Stomach (tissue), 9 donors: ENCODE results near the gene VPS13D. TPM values are rescaled to one million over a fixed set of nuclear protein-coding genes. Genes with fewer than 3 reads are reported as not detected.

Source experiments
- DNase-seq, 2 donors: peaks; one replicate each; pipeline versions ENCODE4 v3.0.0 to v3.0.0-alpha.2; 2013 to 2019
- H3K27ac ChIP-seq, 5 donors: fragments of 200-600 bp in 4 of 5; sonication (generic) in 4 of 5; one replicate each; pipeline ENCODE4 v1.5.1; 2013 to 2019; ENCODE audit warnings: mild to moderate bottlenecking in 1 of 5, moderate library complexity in 1 of 5
- H3K27me3 ChIP-seq, 3 donors: fragments of 200-600 bp; sonication (generic); one replicate each; pipeline ENCODE4 v1.5.1; 2017 to 2019; ENCODE audit warnings: mixed run types in 1 of 3
- H3K36me3 ChIP-seq, 4 donors: fragments of 200-600 bp; sonication (generic); 1 replicate in 3 of 4; 2 replicates in 1 of 4; pipeline ENCODE4 v1.5.1; 2016 to 2019
- H3K4me1 ChIP-seq, 4 donors: fragments of 200-600 bp; sonication (generic); one replicate each; pipeline ENCODE4 v1.5.1; 2016 to 2019
- H3K4me3 ChIP-seq, 4 donors: fragments of 200-600 bp; sonication (generic) in 3 of 4; one replicate each; pipeline ENCODE4 v1.5.1; 2016 to 2019; ENCODE audit warnings: mild to moderate bottlenecking in 1 of 4
- H3K9me3 ChIP-seq, 4 donors: fragments of 200-600 bp; sonication (generic); one replicate each; pipeline ENCODE4 v1.5.1; 2016 to 2019
- EP300 ChIP-seq: sonication (generic); formaldehyde crosslinking; IDR thresholded peaks from one replicate; pipeline ENCODE4 v1.6.1; 2017; ENCODE audit warnings: antibody characterized with exemption
- POLR2A ChIP-seq, 4 donors: fragments of 450-650 bp; IDR thresholded peaks; one replicate each; pipeline ENCODE4 v1.6.1; 2016; ENCODE audit warnings: antibody characterized with exemption in 4 of 4, control low read depth in 2 of 4, mild to moderate bottlenecking in 1 of 4, moderate library complexity in 1 of 4
- POLR2AphosphoS5 ChIP-seq, 3 donors: sonication (generic); formaldehyde crosslinking; IDR thresholded peaks; one replicate each; pipeline ENCODE4 v1.6.1; 2016; ENCODE audit warnings: antibody characterized with exemption in 3 of 3
- WGBS, 5 donors: extraction: QIAGEN DNeasy Blood & Tissue Kit in 3 of 5; methylation state at CpG; one replicate each; pipeline versions ENCODE4 v1.1.5 to v1.1.7; 2013 to 2018; 5-methylcytosine and 5-hydroxymethylcytosine counted together
- intact Hi-C: fragments of 100-400 bp; cut with DNase I; formaldehyde crosslinking; loops from one replicate; pipeline ENCODE4 v1.15.1; 2023; ENCODE audit warnings: low total_unique reads
- polyA plus RNA-seq, 3 donors: library from polyadenylated mRNA; stranded (reverse); fragments of 200-250 nt; gene quantifications; one replicate each; pipeline ENCODE4 v1.2.3, GENCODE V29; 2013
- total RNA-seq, 5 donors: library from RNA; depleted of rRNA; stranded (reverse); fragments of >200 nt; gene quantifications; one replicate each; pipeline versions ENCODE4 v1.1.0 to v1.2.3, GENCODE V29; 2014 to 2016
- TF ChIP-seq, protein P1 (sequence below), 7 experiments: fragments of 450-650 bp in 4 of 7; fragments of 200-600 bp in 3 of 7; sonication (generic) in 3 of 7; IDR thresholded peaks; one replicate each; pipeline ENCODE4 v1.5.1; 2016 to 2019; ENCODE audit warnings: antibody characterized with exemption in 7 of 7, control low read depth in 2 of 7, mild to moderate bottlenecking in 1 of 7
- donor health status: healthy with polysubstance abuse.
- donor health status: Bipolar disorder and iron deficiency.
- donor health status: healthy.

Gene VPS13D
- total and polyA plus RNA-seq, 8 donors = 6.7 to 106 (median 66.5) TPM

- TF ChIP-seq, protein P1, sequence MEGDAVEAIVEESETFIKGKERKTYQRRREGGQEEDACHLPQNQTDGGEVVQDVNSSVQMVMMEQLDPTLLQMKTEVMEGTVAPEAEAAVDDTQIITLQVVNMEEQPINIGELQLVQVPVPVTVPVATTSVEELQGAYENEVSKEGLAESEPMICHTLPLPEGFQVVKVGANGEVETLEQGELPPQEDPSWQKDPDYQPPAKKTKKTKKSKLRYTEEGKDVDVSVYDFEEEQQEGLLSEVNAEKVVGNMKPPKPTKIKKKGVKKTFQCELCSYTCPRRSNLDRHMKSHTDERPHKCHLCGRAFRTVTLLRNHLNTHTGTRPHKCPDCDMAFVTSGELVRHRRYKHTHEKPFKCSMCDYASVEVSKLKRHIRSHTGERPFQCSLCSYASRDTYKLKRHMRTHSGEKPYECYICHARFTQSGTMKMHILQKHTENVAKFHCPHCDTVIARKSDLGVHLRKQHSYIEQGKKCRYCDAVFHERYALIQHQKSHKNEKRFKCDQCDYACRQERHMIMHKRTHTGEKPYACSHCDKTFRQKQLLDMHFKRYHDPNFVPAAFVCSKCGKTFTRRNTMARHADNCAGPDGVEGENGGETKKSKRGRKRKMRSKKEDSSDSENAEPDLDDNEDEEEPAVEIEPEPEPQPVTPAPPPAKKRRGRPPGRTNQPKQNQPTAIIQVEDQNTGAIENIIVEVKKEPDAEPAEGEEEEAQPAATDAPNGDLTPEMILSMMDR (IDR thresholded peaks at IDR 0.05) = no peak
- TF ChIP-seq POLR2AphosphoS5 (IDR thresholded peaks at IDR 0.05) = peak in 2 of 3 donors; percentile 14 to 61
- no peak for TF ChIP-seq POLR2A (IDR thresholded peaks at IDR 0.05)
- Histone ChIP-seq H3K27me3 (no peaks in the 10 kb centered on the region), H3K4me3 (no peak overlapping the region), H3K36me3 (peaks cover 3 to 15% (median 12%) of the 10 kb centered on the region in 4 donors), H3K4me1 (peaks cover 31 to 74% (median 60%) of the 10 kb centered on the region in 4 donors), H3K27ac (peak overlapping the region; percentile 68 to 78 (median 71)), H3K9me3 (no peaks in the 10 kb centered on the region)
- peak in 1 of 2 donors; percentile 46 for DNase-seq
- intact Hi-C loops = no loop called here
- WGBS, 5 donors = 20 to 39% (median 30%) methylated on average over 5 of the region's 5 CpGs
These were observed 204.3 kb downstream of the VPS13D start for GRCh38 chr1:12434174-12434573.

- Histone ChIP-seq H3K4me1 (peaks cover 31 to 79% (median 64%) of the 10 kb centered on the region in 4 donors), H3K36me3 (peaks cover 3 to 20% (median 14%) of the 10 kb centered on the region in 4 donors), H3K27me3 (no peaks in the 10 kb centered on the region), H3K9me3 (no peaks in the 10 kb centered on the region), H3K27ac (peak overlapping the region in 4 of 5 donors; percentile 69 to 78 (median 72)), H3K4me3 (no peak overlapping the region)
- TF ChIP-seq, protein P1 (IDR thresholded peaks at IDR 0.05) = no peak
- TF ChIP-seq POLR2AphosphoS5 (IDR thresholded peaks at IDR 0.05) (peak in 1 of 3 donors; percentile 6), POLR2A (IDR thresholded peaks at IDR 0.05) (no peak), EP300 (no peak)
- intact Hi-C loops = no loop called here
- DNase-seq = no peak
- 41 to 62% (median 51%) methylated on average over 2 of the region's 2 CpGs for WGBS, 5 donors
These were observed 204.9 kb downstream of the VPS13D start for GRCh38 chr1:12434686-12435085.

GRCh38 chr1:12435639-12436344 lies 206.0 kb downstream of the VPS13D start:
- Histone ChIP-seq H3K27ac (peak overlapping the region in 4 of 5 donors; percentile 35 to 78 (median 54)), H3K27me3 (no peaks in the 10 kb centered on the region), H3K4me3 (no peak overlapping the region), H3K36me3 (peaks cover 3 to 26% (median 18%) of the 10 kb centered on the region in 4 donors), H3K9me3 (no peaks in the 10 kb centered on the region), H3K4me1 (peaks cover 31 to 81% (median 64%) of the 10 kb centered on the region in 4 donors)
- intact Hi-C loops = no loop called here
- 64 to 79% (median 70%) methylated on average over 8 of the region's 8 CpGs for WGBS, 5 donors
- no peak for TF ChIP-seq POLR2A (IDR thresholded peaks at IDR 0.05)
- no peak for TF ChIP-seq EP300
- TF ChIP-seq POLR2AphosphoS5 (IDR thresholded peaks at IDR 0.05) = peak in 1 of 3 donors; percentile 6
- TF ChIP-seq, protein P1 (IDR thresholded peaks at IDR 0.05) = no peak
- peak in 1 of 2 donors; percentile 33 for DNase-seq

- intact Hi-C loops = no loop called here
- H3K27me3 ChIP-seq = no peaks in the 10 kb centered on the region
- H3K36me3 ChIP-seq = peaks cover 3 to 31% (median 20%) of the 10 kb centered on the region in 4 donors
- peak overlapping the region in 4 of 5 donors; percentile 35 to 78 (median 54) for H3K27ac ChIP-seq
- no peak overlapping the region for H3K4me3 ChIP-seq
- DNase-seq = no peak
- H3K4me1 ChIP-seq = peaks cover 31 to 81% (median 64%) of the 10 kb centered on the region in 4 donors
- H3K9me3 ChIP-seq = no peaks in the 10 kb centered on the region
- TF ChIP-seq EP300 (no peak), POLR2A (IDR thresholded peaks at IDR 0.05) (no peak), POLR2AphosphoS5 (IDR thresholded peaks at IDR 0.05) (no peak)
- TF ChIP-seq, protein P1 (IDR thresholded peaks at IDR 0.05) = no peak
- WGBS, 5 donors = 63 to 84% (median 76%) methylated on average over 2 of the region's 2 CpGs
These were observed 206.5 kb downstream of the VPS13D start for GRCh38 chr1:12436345-12436658.
